Keratinocyte (primary cell): Measurements from ENCODE around the gene FBXW7. TPM values are rescaled to one million over a fixed set of nuclear protein-coding genes. Genes with fewer than 3 reads are reported as not detected.
A peak's percentile ranks its signal among the peaks of the same experiment; 100 is the strongest.

Experiments used
- DNase-seq: peaks from one replicate; pipeline ENCODE4 v3.0.0-alpha.2; 2011; ENCODE audit warnings: low read depth, missing footprints, low spot score
- FAIRE-seq: peaks from 2 replicates; lab custom pipeline; 2011; peaks lifted over from hg19 to GRCh38; lab: Jason Lieb, UNC
- H2AFZ ChIP-seq: 2 replicates; pipeline ENCODE4 v1.6.0; 2012; ENCODE audit warnings: low read length, control low read depth, inconsistent platforms; ENCODE audit not compliant: control insufficient read depth
- H3K27ac ChIP-seq: 2 replicates; pipeline ENCODE4 v1.5.1; 2011; ENCODE audit warnings: low read length; ENCODE audit not compliant: control insufficient read depth, insufficient read depth
- H3K27me3 ChIP-seq: 3 replicates; pipeline ENCODE4 v1.6.0; 2011; ENCODE audit warnings: low read length; ENCODE audit not compliant: control insufficient read depth, insufficient read depth; ENCODE audit errors: extremely low read depth
- H3K36me3 ChIP-seq, 2 experiments: 2 replicates in 1 of 2; 3 replicates in 1 of 2; pipeline ENCODE4 v1.5.1; 2011; ENCODE audit warnings: low read length in 2 of 2, mild to moderate bottlenecking in 1 of 2; ENCODE audit not compliant: control insufficient read depth in 2 of 2, insufficient read depth in 2 of 2; ENCODE audit errors: extremely low read depth in 1 of 2
- H3K4me1 ChIP-seq: 3 replicates; pipeline ENCODE4 v1.5.1; 2011; ENCODE audit warnings: low read length; ENCODE audit not compliant: control insufficient read depth, insufficient read depth; ENCODE audit errors: extremely low read depth
- H3K4me2 ChIP-seq: 3 replicates; pipeline ENCODE4 v1.6.0; 2011; ENCODE audit warnings: low read depth, low read length; ENCODE audit not compliant: control insufficient read depth, insufficient read depth; ENCODE audit errors: extremely low read depth
- H3K4me3 ChIP-seq, 3 experiments: fragments of 200-600 bp in 1 of 3; sonication (generic) in 1 of 3; 2 replicates in 2 of 3; 3 replicates in 1 of 3; pipeline ENCODE4 v1.5.1; 2011 to 2016; ENCODE audit warnings: low read length in 3 of 3, mild to moderate bottlenecking in 3 of 3, control low read depth in 2 of 3, inconsistent platforms in 1 of 3, low read depth in 1 of 3, mixed read lengths in 1 of 3, mixed run types in 1 of 3, moderate library complexity in 1 of 3; ENCODE audit not compliant: control insufficient read depth in 2 of 3, insufficient read depth in 2 of 3; ENCODE audit errors: extremely low read depth in 1 of 3
- H3K79me2 ChIP-seq: 2 replicates; pipeline ENCODE4 v1.6.0; 2012; ENCODE audit warnings: low read length; ENCODE audit not compliant: control insufficient read depth, insufficient read depth
- H3K9ac ChIP-seq: 3 replicates; pipeline ENCODE4 v1.6.0; 2011; ENCODE audit warnings: low read length; ENCODE audit not compliant: control insufficient read depth, insufficient read depth; ENCODE audit errors: extremely low read depth
- H3K9me1 ChIP-seq: 3 replicates; pipeline ENCODE4 v1.6.0; 2011; ENCODE audit warnings: low read length; ENCODE audit not compliant: control insufficient read depth, insufficient read depth; ENCODE audit errors: extremely low read depth
- H3K9me3 ChIP-seq: 2 replicates; pipeline ENCODE4 v1.5.1; 2012; ENCODE audit warnings: low read depth, low read length; ENCODE audit not compliant: control insufficient read depth
- H4K20me1 ChIP-seq: 3 replicates; pipeline ENCODE4 v1.6.0; 2011; ENCODE audit warnings: low read length; ENCODE audit not compliant: control insufficient read depth, insufficient read depth; ENCODE audit errors: extremely low read depth
- CTCF ChIP-seq, 3 experiments: IDR thresholded peaks in 1 of 3; conservative IDR thresholded peaks in 1 of 3; optimal IDR thresholded peaks in 1 of 3; 2 replicates in 2 of 3; 3 replicates in 1 of 3; pipeline versions ENCODE3 to v1.5.1; 2011; ENCODE audit warnings: low read length in 3 of 3, mild to moderate bottlenecking in 3 of 3, moderate library complexity in 2 of 3, control low read depth in 1 of 3, inconsistent platforms in 1 of 3; ENCODE audit not compliant: insufficient read depth in 2 of 3; ENCODE audit errors: extremely low read depth in 1 of 3
- EZH2 ChIP-seq: IDR thresholded peaks from one replicate; pipeline ENCODE4 v1.6.1; 2012; ENCODE audit warnings: inconsistent platforms, mild to moderate bottlenecking, low read length, moderate library complexity
- dilution Hi-C: fragments of 300-500 bp; cut with MboI; formaldehyde crosslinking; loops from one replicate; pipeline ENCODE4 v1.7.0; 2020; ENCODE audit warnings: low sequenced_read_pairs; ENCODE audit not compliant: extremely low pct_ligation_motif_present
- polyA plus RNA-seq, 5 experiments: library from polyadenylated mRNA; depleted of rRNA in 3 of 5; stranded (reverse) in 3 of 5; stranded (forward) in 1 of 5; unstranded in 1 of 5; fragments of >200 nt; gene quantifications; 1 replicate in 1 of 5; 2 replicates in 3 of 5; 3 replicates in 1 of 5; pipeline versions ENCODE4 v1.2.1 to v1.2.3, GENCODE V29; 2011 to 2012; ENCODE audit warnings: missing spikeins in 2 of 5, low read depth in 1 of 5, low replicate concordance in 1 of 5

The FBXW7 gene
- polyA plus RNA-seq, 1 donor (not counting 4 experiments of a cell fraction or from before 2014, with no cell fraction given), result 39.6 TPM

- FAIRE-seq (peak; percentile 39), DNase-seq (no peak)
- TF ChIP-seq CTCF (optimal IDR thresholded peaks at IDR 0.05 in 1 of 3, IDR thresholded peaks at IDR 0.05 in 1 of 3, conservative IDR thresholded peaks at IDR 0.05 in 1 of 3; ENCODE audit: extremely low read depth in 1 of 3, insufficient read depth in 2 of 3, low read length in 3 of 3) (no peak), EZH2 (no peak)
- Histone ChIP-seq H3K4me3 (no peak overlapping the region), H3K4me2 (no peak overlapping the region), H3K4me1 (peaks cover 5% of the 10 kb centered on the region), H3K9me1 (no peaks in the 10 kb centered on the region), H4K20me1 (no peaks in the 10 kb centered on the region), H3K9ac (no peak overlapping the region), H3K27ac (no peak overlapping the region), H3K27me3 (no peaks in the 10 kb centered on the region), H3K9me3 (peaks cover 1% of the 10 kb centered on the region), H2AFZ (no peak overlapping the region), H3K36me3 (peaks cover 0 to 1% of the 10 kb centered on the region in 2 experiments), H3K79me2 (peaks cover under 1% of the 10 kb centered on the region)
- dilution Hi-C loops, result no loop called here
Observed at GRCh38 chr4:152363086-152363485, 172.8 kb downstream of the FBXW7 start.

- no peaks in the 10 kb centered on the region for H3K27me3 ChIP-seq
- no peak for FAIRE-seq
- H3K27ac ChIP-seq, result no peak overlapping the region
- no peak for TF ChIP-seq CTCF (optimal IDR thresholded peaks at IDR 0.05 in 1 of 3, IDR thresholded peaks at IDR 0.05 in 1 of 3, conservative IDR thresholded peaks at IDR 0.05 in 1 of 3; ENCODE audit: extremely low read depth in 1 of 3, insufficient read depth in 2 of 3, low read length in 3 of 3)
- no peaks in the 10 kb centered on the region for H3K36me3 ChIP-seq
- no peaks in the 10 kb centered on the region for H3K9me3 ChIP-seq
- peaks cover 4% of the 10 kb centered on the region for H3K79me2 ChIP-seq
- no peaks in the 10 kb centered on the region for H3K9me1 ChIP-seq
- no peak overlapping the region for H3K9ac ChIP-seq
- H4K20me1 ChIP-seq, result no peaks in the 10 kb centered on the region
- DNase-seq, result no peak
- no peak overlapping the region for H3K4me2 ChIP-seq
- H3K4me1 ChIP-seq, result peaks cover 16% of the 10 kb centered on the region
- no peak overlapping the region for H2AFZ ChIP-seq
- no peak overlapping the region for H3K4me3 ChIP-seq
- dilution Hi-C loops, result no loop called here
Observed at GRCh38 chr4:152360045-152360410, 175.9 kb downstream of the FBXW7 start.
